Breast epithelium (tissue), 4 donors: ENCODE data around the gene REL. TPM values are rescaled to one million over a fixed set of nuclear protein-coding genes. Genes with fewer than 3 reads are reported as not detected.
"Not testable (repeated sequence)": the region's sequence is repeated elsewhere in the genome, so short reads cannot be mapped to it uniquely, and the experiment has no call there.

Source experiments
- DNase-seq, 2 donors: peaks; one replicate each; pipeline ENCODE4 v3.0.0-alpha.2; 2019; ENCODE audit warnings: low spot score in 2 of 2
- H3K27ac ChIP-seq, 2 donors: fragments of 200-600 bp; sonication (generic) in 1 of 2; one replicate each; pipeline ENCODE4 v1.5.1; 2016 to 2019; ENCODE audit warnings: mild to moderate bottlenecking in 1 of 2
- H3K27me3 ChIP-seq, 2 donors: fragments of 200-600 bp; sonication (generic) in 1 of 2; one replicate each; pipeline versions ENCODE4 v1.5.1 to v1.6.0; 2017 to 2019; ENCODE audit warnings: control low read depth in 1 of 2, mild to moderate bottlenecking in 1 of 2
- H3K36me3 ChIP-seq: fragments of 200-600 bp; one replicate; pipeline ENCODE4 v1.5.1; 2019
- H3K4me1 ChIP-seq, 2 donors: fragments of 200-600 bp; sonication (generic); one replicate each; pipeline ENCODE4 v1.5.1; 2016 to 2019; ENCODE audit warnings: control low read depth in 1 of 2
- H3K4me3 ChIP-seq, 3 donors: fragments of 200-600 bp; sonication (generic); 1 replicate in 2 of 3; 2 replicates in 1 of 3; pipeline ENCODE4 v1.5.1; 2016 to 2019; ENCODE audit warnings: mild to moderate bottlenecking in 3 of 3, moderate library complexity in 2 of 3
- H3K9me3 ChIP-seq, 2 donors: fragments of 200-600 bp; sonication (generic) in 1 of 2; one replicate each; pipeline ENCODE4 v1.5.1; 2016 to 2019; ENCODE audit warnings: control low read depth in 1 of 2
- CTCF ChIP-seq, 3 donors: fragments of 450-650 bp; IDR thresholded peaks; one replicate each; pipeline ENCODE4 v1.5.1; 2016 to 2017; ENCODE audit warnings: antibody characterized with exemption in 3 of 3, mild to moderate bottlenecking in 3 of 3, moderate library complexity in 3 of 3
- POLR2A ChIP-seq: fragments of 450-650 bp; IDR thresholded peaks from one replicate; pipeline ENCODE4 v1.6.1; 2016; ENCODE audit warnings: antibody characterized with exemption, mild to moderate bottlenecking, moderate library complexity
- POLR2AphosphoS5 ChIP-seq, 3 donors: sonication (generic); formaldehyde crosslinking; IDR thresholded peaks; one replicate each; pipeline ENCODE4 v1.6.1; 2017; ENCODE audit warnings: antibody characterized with exemption in 3 of 3
- intact Hi-C: fragments of 100-400 bp; cut with DNase I; formaldehyde crosslinking; loops from one replicate; pipeline ENCODE4 v1.15.1; 2023; ENCODE audit warnings: low total_unique reads
- total RNA-seq, 3 donors: library from RNA; depleted of rRNA; stranded (reverse); fragments of >200 nt; gene quantifications; one replicate each; pipeline ENCODE4 v1.1.0, GENCODE V29; 2016

Gene REL
- total RNA-seq, 3 donors from 2014 or later = 17.0 to 49.0 (median 21.1) TPM

- peak overlapping the region in 1 of 2 donors; percentile 99 for H3K27ac ChIP-seq
- H3K9me3 ChIP-seq = no peaks in the 10 kb centered on the region
- peak overlapping the region in 1 of 3 donors; percentile 9 for H3K4me3 ChIP-seq
- intact Hi-C loops = no loop called here
- no peak for DNase-seq
- no peaks in the 10 kb centered on the region for H3K4me1 ChIP-seq
- TF ChIP-seq POLR2A (no peak), CTCF (IDR thresholded peaks at IDR 0.05) (no peak), POLR2AphosphoS5 (IDR thresholded peaks at IDR 0.05) (no peak)
- H3K27me3 ChIP-seq = no peaks in the 10 kb centered on the region
- H3K36me3 ChIP-seq = no peaks in the 10 kb centered on the region
Measured at GRCh38 chr2:60885683-60886082, 4.3 kb downstream of the REL start.

GRCh38 chr2:60886991-60887390 lies 5.6 kb downstream of the REL start:
- Histone ChIP-seq H3K27ac (peak overlapping the region in 1 of 2 donors; percentile 38), H3K4me3 (no peak overlapping the region), H3K36me3 (no peaks in the 10 kb centered on the region), H3K9me3 (no peaks in the 10 kb centered on the region), H3K4me1 (no peaks in the 10 kb centered on the region), H3K27me3 (no peaks in the 10 kb centered on the region)
- intact Hi-C loops = no loop called here
- TF ChIP-seq POLR2AphosphoS5 (IDR thresholded peaks at IDR 0.05) = no peak
- TF ChIP-seq POLR2A = no peak
- no peak for TF ChIP-seq CTCF (IDR thresholded peaks at IDR 0.05)
- no peak for DNase-seq

GRCh38 chr2:60888853-60889252 lies 7.5 kb downstream of the REL start:
- no peaks in the 10 kb centered on the region for H3K9me3 ChIP-seq
- H3K4me3 ChIP-seq = no peak overlapping the region
- intact Hi-C loops = no loop called here
- H3K4me1 ChIP-seq = no peaks in the 10 kb centered on the region
- no peaks in the 10 kb centered on the region for H3K27me3 ChIP-seq
- H3K27ac ChIP-seq = no peak overlapping the region
- TF ChIP-seq POLR2AphosphoS5 (IDR thresholded peaks at IDR 0.05) (no peak), CTCF (IDR thresholded peaks at IDR 0.05) (no peak), POLR2A (no peak)
- H3K36me3 ChIP-seq = no peaks in the 10 kb centered on the region
- no peak for DNase-seq

- H3K4me3 ChIP-seq, H3K9me3 ChIP-seq, H3K27ac ChIP-seq, intact Hi-C loops, H3K27me3 ChIP-seq, DNase-seq, H3K4me1 ChIP-seq, H3K36me3 ChIP-seq: not testable (repeated sequence)
Measured at GRCh38 chr2:60889581-60890392, 8.4 kb downstream of the REL start.

- intact Hi-C loops = no loop called here
- no peak overlapping the region for H3K27ac ChIP-seq
- H3K4me1 ChIP-seq = no peaks in the 10 kb centered on the region
- TF ChIP-seq CTCF (IDR thresholded peaks at IDR 0.05) = no peak
- TF ChIP-seq POLR2A = no peak
- no peak for TF ChIP-seq POLR2AphosphoS5 (IDR thresholded peaks at IDR 0.05)
- no peak overlapping the region for H3K4me3 ChIP-seq
- no peaks in the 10 kb centered on the region for H3K9me3 ChIP-seq
- H3K27me3 ChIP-seq = no peaks in the 10 kb centered on the region
- H3K36me3 ChIP-seq = no peaks in the 10 kb centered on the region
- DNase-seq = no peak
Measured at GRCh38 chr2:60890393-60890707, 9.0 kb downstream of the REL start.
